Endothelial cell (in vitro differentiated cells): Measurements from ENCODE around the gene RHBDF1. TPM values are rescaled to one million over a fixed set of nuclear protein-coding genes. Genes with fewer than 3 reads are reported as not detected.
A peak's percentile ranks its signal among the peaks of the same experiment; 100 is the strongest.

Experiments
- DNase-seq: peaks from one replicate; pipeline ENCODE4 v3.0.0; 2021; ENCODE audit warnings: low spot score
- H3K27ac Mint-ChIP-seq: one replicate; pipeline ENCODE4 v1.8.0; 2021; ENCODE audit warnings: mixed read lengths, inconsistent platforms; ENCODE audit not compliant: unreplicated experiment
- H3K27me3 Mint-ChIP-seq: one replicate; pipeline ENCODE4 v1.8.0; 2021; ENCODE audit warnings: mild to moderate bottlenecking, moderate library complexity, mixed read lengths, inconsistent platforms; ENCODE audit not compliant: unreplicated experiment
- H3K36me3 Mint-ChIP-seq: one replicate; pipeline ENCODE4 v1.8.0; 2021; ENCODE audit warnings: mild to moderate bottlenecking, low read depth, mixed read lengths, inconsistent platforms; ENCODE audit not compliant: unreplicated experiment
- H3K4me1 Mint-ChIP-seq: one replicate; pipeline ENCODE4 v1.8.0; 2021; ENCODE audit warnings: mild to moderate bottlenecking, mixed read lengths, inconsistent platforms; ENCODE audit not compliant: unreplicated experiment
- H3K4me3 Mint-ChIP-seq: one replicate; pipeline ENCODE4 v1.8.0; 2021; ENCODE audit warnings: mild to moderate bottlenecking, mixed read lengths, inconsistent platforms; ENCODE audit not compliant: unreplicated experiment
- H3K9me3 Mint-ChIP-seq: one replicate; pipeline ENCODE4 v1.8.0; 2021; ENCODE audit warnings: mixed read lengths, inconsistent platforms; ENCODE audit not compliant: unreplicated experiment
- total RNA-seq: library from RNA; stranded (reverse); fragmentation: NEBNext Ultra II Directional; extraction: Animal tissue kit (Norgen Biotek cat#: 25700); gene quantifications from one replicate; pipeline ENCODE4 v1.2.1, GENCODE V29; 2021; ENCODE audit not compliant: unreplicated experiment
- TF ChIP-seq, protein P1 (sequence below): fragments of 200-600 bp; sonication (generic); IDR thresholded peaks from one replicate; pipeline ENCODE4 v1.5.0; 2021; ENCODE audit warnings: antibody characterized with exemption; ENCODE audit not compliant: unreplicated experiment

The RHBDF1 gene
- total RNA-seq, 1 donor from 2014 or later: 60.7 TPM

DNA sequence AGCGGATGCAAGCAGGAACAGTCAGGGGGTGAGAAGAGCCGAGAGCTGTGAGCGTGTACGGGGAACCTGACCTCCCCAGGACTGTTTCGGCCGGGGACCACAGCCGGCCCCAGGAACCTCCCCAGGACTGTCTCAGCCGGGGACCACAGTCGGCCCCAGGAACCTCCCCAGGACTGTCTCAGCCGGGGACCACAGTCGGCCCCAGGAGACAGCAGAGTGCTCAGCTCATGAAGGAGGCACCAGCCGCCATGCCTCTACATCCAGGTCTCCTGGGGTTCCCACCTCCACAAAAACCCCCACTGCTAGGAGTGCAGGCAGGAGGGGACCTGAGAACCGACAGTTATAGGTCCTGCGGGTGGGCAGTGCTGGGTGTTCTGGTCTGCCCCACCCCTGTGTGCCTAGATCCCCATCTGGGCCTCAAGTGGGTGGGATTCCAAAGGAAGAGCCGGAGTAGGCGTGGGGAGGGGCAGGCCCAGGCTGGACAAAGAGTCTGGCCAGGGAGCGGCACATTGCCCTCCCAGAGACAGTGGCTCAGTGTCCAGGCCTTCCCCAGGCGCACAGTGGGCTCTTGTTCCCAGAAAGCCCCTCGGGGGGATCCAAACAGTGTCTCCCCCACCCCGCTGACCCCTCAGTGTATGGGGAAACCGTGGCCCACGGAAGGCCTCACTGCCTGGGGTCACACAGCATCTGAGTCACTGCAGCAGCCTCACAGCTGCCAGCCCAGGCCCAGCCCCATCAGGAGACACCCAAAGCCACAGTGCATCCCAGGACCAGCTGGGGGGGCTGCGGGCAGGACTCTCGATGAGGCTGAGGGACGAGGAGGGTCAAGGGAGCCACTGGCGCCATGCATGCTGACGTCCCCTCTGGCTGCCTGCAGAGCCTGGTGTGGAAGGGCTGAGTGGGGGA, 4.3 kb downstream of the RHBDF1 start:
- H3K9me3 Mint-ChIP-seq: no peaks in the 10 kb centered on the region
- DNase-seq: no peak
- TF ChIP-seq, protein P1, sequence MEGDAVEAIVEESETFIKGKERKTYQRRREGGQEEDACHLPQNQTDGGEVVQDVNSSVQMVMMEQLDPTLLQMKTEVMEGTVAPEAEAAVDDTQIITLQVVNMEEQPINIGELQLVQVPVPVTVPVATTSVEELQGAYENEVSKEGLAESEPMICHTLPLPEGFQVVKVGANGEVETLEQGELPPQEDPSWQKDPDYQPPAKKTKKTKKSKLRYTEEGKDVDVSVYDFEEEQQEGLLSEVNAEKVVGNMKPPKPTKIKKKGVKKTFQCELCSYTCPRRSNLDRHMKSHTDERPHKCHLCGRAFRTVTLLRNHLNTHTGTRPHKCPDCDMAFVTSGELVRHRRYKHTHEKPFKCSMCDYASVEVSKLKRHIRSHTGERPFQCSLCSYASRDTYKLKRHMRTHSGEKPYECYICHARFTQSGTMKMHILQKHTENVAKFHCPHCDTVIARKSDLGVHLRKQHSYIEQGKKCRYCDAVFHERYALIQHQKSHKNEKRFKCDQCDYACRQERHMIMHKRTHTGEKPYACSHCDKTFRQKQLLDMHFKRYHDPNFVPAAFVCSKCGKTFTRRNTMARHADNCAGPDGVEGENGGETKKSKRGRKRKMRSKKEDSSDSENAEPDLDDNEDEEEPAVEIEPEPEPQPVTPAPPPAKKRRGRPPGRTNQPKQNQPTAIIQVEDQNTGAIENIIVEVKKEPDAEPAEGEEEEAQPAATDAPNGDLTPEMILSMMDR: no peak
- peaks cover 6% of the 10 kb centered on the region for H3K4me1 Mint-ChIP-seq
- peaks cover 5% of the 10 kb centered on the region for H3K27me3 Mint-ChIP-seq
- H3K4me3 Mint-ChIP-seq: no peak overlapping the region
- peaks cover 10% of the 10 kb centered on the region for H3K36me3 Mint-ChIP-seq
- no peak overlapping the region for H3K27ac Mint-ChIP-seq

DNA sequence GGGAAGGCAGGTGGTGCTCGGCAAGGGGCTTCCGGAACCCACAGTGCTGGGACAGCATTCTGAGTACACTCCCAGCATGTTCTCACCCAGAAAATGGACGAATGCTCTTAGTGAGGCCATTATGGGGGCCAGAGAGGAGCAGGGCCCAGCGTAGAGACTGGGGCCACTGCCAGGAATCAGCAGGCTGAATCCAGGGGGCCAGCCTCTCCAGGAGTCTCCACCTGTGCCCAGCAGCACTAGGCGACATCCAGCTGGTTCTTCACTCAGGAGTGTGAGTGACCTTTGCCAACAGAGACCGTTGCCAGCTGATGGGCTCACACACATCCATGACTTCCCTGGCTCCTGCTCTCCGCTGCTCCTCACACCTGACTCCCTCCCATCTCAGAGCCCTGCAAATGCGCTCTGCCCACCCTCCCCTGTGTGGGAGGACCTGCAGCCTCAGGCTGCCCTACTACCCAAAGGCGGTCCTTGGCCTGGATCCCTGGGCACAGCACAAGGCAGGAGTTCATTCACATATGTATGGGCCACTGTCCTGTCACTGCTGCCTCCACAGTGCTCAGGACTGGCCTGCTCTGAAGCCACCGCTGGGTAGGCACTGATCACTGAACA, 5.1 kb downstream of the RHBDF1 start:
- no peaks in the 10 kb centered on the region for H3K9me3 Mint-ChIP-seq
- peaks cover 1% of the 10 kb centered on the region for H3K27me3 Mint-ChIP-seq
- H3K4me1 Mint-ChIP-seq: peaks cover 2% of the 10 kb centered on the region
- H3K36me3 Mint-ChIP-seq: peaks cover 9% of the 10 kb centered on the region
- TF ChIP-seq, protein P1: no peak
- DNase-seq: no peak
- H3K4me3 Mint-ChIP-seq: no peak overlapping the region
- H3K27ac Mint-ChIP-seq: no peak overlapping the region

DNA sequence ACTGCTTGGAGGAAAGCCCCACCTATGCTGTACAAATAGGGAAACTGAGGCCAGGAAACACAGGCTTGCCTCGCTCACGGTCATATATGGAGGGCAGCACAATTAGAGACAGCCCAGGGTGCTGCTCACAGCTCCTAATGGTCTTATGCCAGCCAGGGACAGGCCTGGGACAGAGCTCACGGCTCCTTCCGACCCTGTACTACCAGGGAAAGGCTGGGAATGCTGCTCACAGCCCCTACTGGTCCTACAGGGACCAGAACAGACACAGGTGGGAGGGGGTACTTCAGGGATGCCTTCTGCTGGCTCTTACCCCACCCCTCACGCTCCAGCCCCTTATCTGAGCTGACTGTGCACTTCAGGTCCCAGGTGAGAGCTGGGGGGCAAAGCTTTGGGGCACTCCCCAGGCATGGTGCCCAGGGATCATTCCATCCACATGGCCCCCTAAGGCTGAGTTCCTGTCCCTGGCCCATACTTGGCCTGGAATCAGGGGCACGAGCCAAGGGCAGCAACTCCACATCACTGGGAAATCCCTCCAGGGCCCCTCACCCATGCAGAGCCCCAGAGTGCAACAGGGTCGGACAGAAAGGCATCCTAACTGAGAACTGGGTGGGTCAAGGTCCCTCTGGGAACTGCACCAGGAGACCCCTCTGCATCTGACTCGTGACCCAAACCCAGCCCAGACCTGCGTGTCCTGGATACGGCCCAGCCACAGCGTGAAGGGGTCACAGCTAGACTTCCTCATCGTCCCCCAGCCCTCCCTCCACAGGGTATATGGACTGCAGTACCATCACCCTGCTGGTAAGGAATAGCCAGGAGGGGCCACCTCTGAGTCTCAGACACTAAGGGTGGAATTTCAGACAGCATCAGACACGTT, 5.9 kb downstream of the RHBDF1 start:
- Mint-ChIP-seq H3K27me3 (peaks cover 1% of the 10 kb centered on the region), H3K9me3 (no peaks in the 10 kb centered on the region), H3K4me3 (no peak overlapping the region), H3K27ac (no peak overlapping the region), H3K4me1 (peaks cover 2% of the 10 kb centered on the region), H3K36me3 (peaks cover 11% of the 10 kb centered on the region)
- DNase-seq: no peak
- TF ChIP-seq, protein P1: no peak

DNA sequence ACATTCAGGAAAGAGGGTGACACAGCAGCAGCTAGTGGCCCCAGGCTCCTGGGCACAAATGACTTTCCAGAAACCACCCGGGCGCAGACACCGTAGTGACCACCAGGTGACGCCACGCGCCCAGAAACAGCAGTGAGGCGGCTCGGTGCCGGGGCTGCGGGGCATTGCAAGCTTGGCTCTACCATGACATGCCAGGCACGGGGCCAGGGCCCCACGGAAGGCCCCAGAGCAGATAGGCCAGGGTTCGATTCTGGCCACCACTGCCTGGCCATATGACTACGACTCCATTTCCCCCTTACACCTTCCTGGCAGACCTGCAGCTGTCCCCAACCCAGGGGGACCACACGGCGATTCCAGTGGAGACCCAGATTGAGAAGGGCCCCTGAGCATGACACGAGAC, 6.7 kb downstream of the RHBDF1 start:
- H3K27me3 Mint-ChIP-seq: peaks cover 2% of the 10 kb centered on the region
- TF ChIP-seq, protein P1: peak; percentile 82
- peaks cover 13% of the 10 kb centered on the region for H3K36me3 Mint-ChIP-seq
- DNase-seq: peak; percentile 92
- no peak overlapping the region for H3K27ac Mint-ChIP-seq
- peaks cover 2% of the 10 kb centered on the region for H3K4me1 Mint-ChIP-seq
- H3K9me3 Mint-ChIP-seq: no peaks in the 10 kb centered on the region
- H3K4me3 Mint-ChIP-seq: no peak overlapping the region
